ENCODE data around the gene TRIP6. TPM values are rescaled to one million over a fixed set of nuclear protein-coding genes. Genes with fewer than 3 reads are reported as not detected.
"Not testable (repeated sequence)": the region's sequence is repeated elsewhere in the genome, so short reads cannot be mapped to it uniquely, and the experiment has no call there.

TRIP6 gene
- total RNA-seq, 1 donor from 2014 or later, result 99.9 TPM

GRCh38 chr7:100911484-100911883 lies 44.3 kb downstream of the TRIP6 start:
- no peaks in the 10 kb centered on the region for H4K20me1 ChIP-seq (ENCODE audit: insufficient read depth, low read length)
- Mint-ChIP-seq H3K9me3 (ENCODE audit: unreplicated experiment) (peaks cover 6% of the 10 kb centered on the region), H3K4me1 (ENCODE audit: low read depth, unreplicated experiment) (peaks cover 1% of the 10 kb centered on the region), H3K36me3 (ENCODE audit: low read depth, unreplicated experiment) (no peaks in the 10 kb centered on the region), H3K4me3 (ENCODE audit: unreplicated experiment) (no peak overlapping the region), H3K27me3 (ENCODE audit: low read depth, unreplicated experiment) (peaks cover 3% of the 10 kb centered on the region), H3K27ac (ENCODE audit: unreplicated experiment) (no peak overlapping the region)
- H3K79me2 ChIP-seq (ENCODE audit: insufficient read depth, low read length), result no peaks in the 10 kb centered on the region
- no peaks in the 10 kb centered on the region for H3K4me1 ChIP-seq (ENCODE audit: insufficient read depth, low read length)
- no peaks in the 10 kb centered on the region for H3K9me3 ChIP-seq (ENCODE audit: insufficient read depth, low read depth, low read length)
- no peak overlapping the region for H3K4me2 ChIP-seq (ENCODE audit: low read length)
- H3K9ac ChIP-seq (ENCODE audit: low read length), result no peak overlapping the region
- H2AFZ ChIP-seq (ENCODE audit: low read depth, low read length), result no peak overlapping the region
- FAIRE-seq, result no peak
- H3K27ac ChIP-seq (ENCODE audit: low read depth, low read length), result no peak overlapping the region
- H3K4me3 ChIP-seq (ENCODE audit: insufficient read depth, low read depth, low read length), result no peak overlapping the region
- no peaks in the 10 kb centered on the region for H3K36me3 ChIP-seq (ENCODE audit: insufficient read depth, low read length)
- H3K27me3 ChIP-seq (ENCODE audit: insufficient read depth, low read length), result peaks cover 2% of the 10 kb centered on the region
- DNase-seq (ENCODE audit: low read depth), result no peak
- no peak for TF ChIP-seq CTCF (IDR thresholded peaks at IDR 0.05; ENCODE audit: insufficient read depth, low read depth, low read length)
- TF ChIP-seq EZH2 (IDR thresholded peaks at IDR 0.05; ENCODE audit: insufficient read depth, low read length), result no peak

DNA sequence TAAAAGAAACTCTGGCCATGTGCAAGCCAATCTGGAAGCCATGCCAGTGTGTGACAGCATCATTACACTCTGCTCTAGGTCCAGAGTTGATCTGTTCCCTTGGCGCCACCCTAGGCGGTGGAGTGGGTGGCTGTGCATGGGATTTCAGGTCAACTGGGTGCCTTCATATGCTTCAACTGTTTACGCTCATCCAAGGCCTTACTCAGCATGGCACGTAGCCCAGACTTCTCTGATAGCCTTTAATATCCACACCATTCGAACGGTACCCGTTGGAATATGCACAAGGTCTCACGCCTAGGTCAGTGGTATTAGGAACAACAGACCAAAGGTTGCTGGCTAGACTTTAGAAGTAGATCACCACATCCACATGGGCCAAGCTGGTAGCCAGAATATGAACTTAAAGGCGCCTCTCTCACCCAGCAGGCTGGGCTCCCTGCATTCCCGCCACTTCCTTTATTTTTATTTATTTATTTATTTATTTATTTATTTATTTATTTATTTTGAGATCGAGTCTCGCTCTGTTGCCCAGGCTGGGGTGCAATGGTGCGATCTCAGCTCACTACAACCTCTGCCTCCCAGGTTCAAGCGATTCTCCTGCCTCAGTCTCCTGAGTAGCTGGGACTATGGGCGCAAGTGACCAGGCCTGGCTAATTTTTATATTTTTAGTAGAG lies 47.2 kb downstream of the TRIP6 start:
- H3K9me3 Mint-ChIP-seq (ENCODE audit: unreplicated experiment), result peaks cover 3% of the 10 kb centered on the region
- no peak overlapping the region for H3K27ac Mint-ChIP-seq (ENCODE audit: unreplicated experiment)
- TF ChIP-seq CTCF (IDR thresholded peaks at IDR 0.05; ENCODE audit: insufficient read depth, low read depth, low read length) (no peak), EZH2 (IDR thresholded peaks at IDR 0.05; ENCODE audit: insufficient read depth, low read length) (no peak)
- no peaks in the 10 kb centered on the region for H3K9me3 ChIP-seq (ENCODE audit: insufficient read depth, low read depth, low read length)
- H3K4me2 ChIP-seq (ENCODE audit: low read length), result no peak overlapping the region
- DNase-seq (ENCODE audit: low read depth) (no peak), FAIRE-seq (peak; percentile 9)
- no peaks in the 10 kb centered on the region for H4K20me1 ChIP-seq (ENCODE audit: insufficient read depth, low read length)
- no peaks in the 10 kb centered on the region for H3K36me3 Mint-ChIP-seq (ENCODE audit: low read depth, unreplicated experiment)
- peaks cover 1% of the 10 kb centered on the region for H3K4me1 Mint-ChIP-seq (ENCODE audit: low read depth, unreplicated experiment)
- H3K9ac ChIP-seq (ENCODE audit: low read length), result no peak overlapping the region
- H3K4me3 Mint-ChIP-seq (ENCODE audit: unreplicated experiment), result no peak overlapping the region
- no peak overlapping the region for H3K27ac ChIP-seq (ENCODE audit: low read depth, low read length)
- no peak overlapping the region for H3K4me3 ChIP-seq (ENCODE audit: insufficient read depth, low read depth, low read length)
- H3K79me2 ChIP-seq (ENCODE audit: insufficient read depth, low read length), result no peaks in the 10 kb centered on the region
- H3K27me3 Mint-ChIP-seq (ENCODE audit: low read depth, unreplicated experiment), result peaks cover 3% of the 10 kb centered on the region
- H3K36me3 ChIP-seq (ENCODE audit: insufficient read depth, low read length), result no peaks in the 10 kb centered on the region
- H3K4me1 ChIP-seq (ENCODE audit: insufficient read depth, low read length), result no peaks in the 10 kb centered on the region
- H2AFZ ChIP-seq (ENCODE audit: low read depth, low read length), result no peak overlapping the region
- H3K27me3 ChIP-seq (ENCODE audit: insufficient read depth, low read length), result peaks cover 2% of the 10 kb centered on the region

GRCh38 chr7:100914879-100915447 lies 47.8 kb downstream of the TRIP6 start:
- no peaks in the 10 kb centered on the region for H3K79me2 ChIP-seq (ENCODE audit: insufficient read depth, low read length)
- no peaks in the 10 kb centered on the region for H4K20me1 ChIP-seq (ENCODE audit: insufficient read depth, low read length)
- no peak overlapping the region for H3K9ac ChIP-seq (ENCODE audit: low read length)
- H3K4me3 ChIP-seq (ENCODE audit: insufficient read depth, low read depth, low read length), result no peak overlapping the region
- no peaks in the 10 kb centered on the region for H3K36me3 Mint-ChIP-seq (ENCODE audit: low read depth, unreplicated experiment)
- no peaks in the 10 kb centered on the region for H3K9me3 ChIP-seq (ENCODE audit: insufficient read depth, low read depth, low read length)
- H3K27ac ChIP-seq (ENCODE audit: low read depth, low read length), result no peak overlapping the region
- no peak overlapping the region for H3K4me2 ChIP-seq (ENCODE audit: low read length)
- no peak overlapping the region for H3K27ac Mint-ChIP-seq (ENCODE audit: unreplicated experiment)
- FAIRE-seq, result no peak
- H3K4me1 ChIP-seq (ENCODE audit: insufficient read depth, low read length), result no peaks in the 10 kb centered on the region
- DNase-seq (ENCODE audit: low read depth), result no peak
- no peaks in the 10 kb centered on the region for H3K36me3 ChIP-seq (ENCODE audit: insufficient read depth, low read length)
- no peak overlapping the region for H2AFZ ChIP-seq (ENCODE audit: low read depth, low read length)
- H3K27me3 Mint-ChIP-seq (ENCODE audit: low read depth, unreplicated experiment), result peaks cover 6% of the 10 kb centered on the region
- H3K4me1 Mint-ChIP-seq (ENCODE audit: low read depth, unreplicated experiment), result peaks cover 1% of the 10 kb centered on the region
- H3K27me3 ChIP-seq (ENCODE audit: insufficient read depth, low read length), result peaks cover 2% of the 10 kb centered on the region
- H3K9me3 Mint-ChIP-seq (ENCODE audit: unreplicated experiment), result peaks cover 3% of the 10 kb centered on the region
- TF ChIP-seq CTCF (IDR thresholded peaks at IDR 0.05; ENCODE audit: insufficient read depth, low read depth, low read length), result no peak
- no peak for TF ChIP-seq EZH2 (IDR thresholded peaks at IDR 0.05; ENCODE audit: insufficient read depth, low read length)
- no peak overlapping the region for H3K4me3 Mint-ChIP-seq (ENCODE audit: unreplicated experiment)

GRCh38 chr7:100919335-100919734 lies 52.1 kb downstream of the TRIP6 start:
- H3K4me3 Mint-ChIP-seq (ENCODE audit: unreplicated experiment); DNase-seq (ENCODE audit: low read depth); H3K27me3 ChIP-seq (ENCODE audit: insufficient read depth, low read length); FAIRE-seq; H3K36me3 ChIP-seq (ENCODE audit: insufficient read depth, low read length); H4K20me1 ChIP-seq (ENCODE audit: insufficient read depth, low read length); H3K27ac Mint-ChIP-seq (ENCODE audit: unreplicated experiment); H3K4me1 ChIP-seq (ENCODE audit: insufficient read depth, low read length); H3K4me1 Mint-ChIP-seq (ENCODE audit: low read depth, unreplicated experiment); H2AFZ ChIP-seq (ENCODE audit: low read depth, low read length); H3K9ac ChIP-seq (ENCODE audit: low read length); H3K79me2 ChIP-seq (ENCODE audit: insufficient read depth, low read length); H3K9me3 Mint-ChIP-seq (ENCODE audit: unreplicated experiment); H3K27ac ChIP-seq (ENCODE audit: low read depth, low read length); H3K36me3 Mint-ChIP-seq (ENCODE audit: low read depth, unreplicated experiment); H3K4me3 ChIP-seq (ENCODE audit: insufficient read depth, low read depth, low read length); H3K4me2 ChIP-seq (ENCODE audit: low read length); H3K9me3 ChIP-seq (ENCODE audit: insufficient read depth, low read depth, low read length): not testable (repeated sequence)
- H3K27me3 Mint-ChIP-seq (ENCODE audit: low read depth, unreplicated experiment), result peaks cover 27% of the 10 kb centered on the region

Measured in astrocyte (in vitro differentiated cells and primary cell).